Glomerular endothelial cell (primary cell): ENCODE measurements around the gene SIAH2. TPM values are rescaled to one million over a fixed set of nuclear protein-coding genes. Genes with fewer than 3 reads are reported as not detected.
A peak's percentile ranks its signal among the peaks of the same experiment; 100 is the strongest.
"Not testable (repeated sequence)": the region's sequence is repeated elsewhere in the genome, so short reads cannot be mapped to it uniquely, and the experiment has no call there.

Experiments used
- DNase-seq: peaks from one replicate; pipeline ENCODE4 v3.0.0-alpha.2; 2011; ENCODE audit warnings: low read depth, low spot score; ENCODE audit errors: extremely low read depth
- total RNA-seq: library from RNA; depleted of rRNA; stranded (reverse); fragments of >200 nt; gene quantifications from 2 replicates; pipeline ENCODE4 v1.2.3, GENCODE V29; 2015

Gene SIAH2, protein sequence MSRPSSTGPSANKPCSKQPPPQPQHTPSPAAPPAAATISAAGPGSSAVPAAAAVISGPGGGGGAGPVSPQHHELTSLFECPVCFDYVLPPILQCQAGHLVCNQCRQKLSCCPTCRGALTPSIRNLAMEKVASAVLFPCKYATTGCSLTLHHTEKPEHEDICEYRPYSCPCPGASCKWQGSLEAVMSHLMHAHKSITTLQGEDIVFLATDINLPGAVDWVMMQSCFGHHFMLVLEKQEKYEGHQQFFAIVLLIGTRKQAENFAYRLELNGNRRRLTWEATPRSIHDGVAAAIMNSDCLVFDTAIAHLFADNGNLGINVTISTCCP
- 23.7 and 34.0 TPM in 2 replicates for total RNA-seq

DNA sequence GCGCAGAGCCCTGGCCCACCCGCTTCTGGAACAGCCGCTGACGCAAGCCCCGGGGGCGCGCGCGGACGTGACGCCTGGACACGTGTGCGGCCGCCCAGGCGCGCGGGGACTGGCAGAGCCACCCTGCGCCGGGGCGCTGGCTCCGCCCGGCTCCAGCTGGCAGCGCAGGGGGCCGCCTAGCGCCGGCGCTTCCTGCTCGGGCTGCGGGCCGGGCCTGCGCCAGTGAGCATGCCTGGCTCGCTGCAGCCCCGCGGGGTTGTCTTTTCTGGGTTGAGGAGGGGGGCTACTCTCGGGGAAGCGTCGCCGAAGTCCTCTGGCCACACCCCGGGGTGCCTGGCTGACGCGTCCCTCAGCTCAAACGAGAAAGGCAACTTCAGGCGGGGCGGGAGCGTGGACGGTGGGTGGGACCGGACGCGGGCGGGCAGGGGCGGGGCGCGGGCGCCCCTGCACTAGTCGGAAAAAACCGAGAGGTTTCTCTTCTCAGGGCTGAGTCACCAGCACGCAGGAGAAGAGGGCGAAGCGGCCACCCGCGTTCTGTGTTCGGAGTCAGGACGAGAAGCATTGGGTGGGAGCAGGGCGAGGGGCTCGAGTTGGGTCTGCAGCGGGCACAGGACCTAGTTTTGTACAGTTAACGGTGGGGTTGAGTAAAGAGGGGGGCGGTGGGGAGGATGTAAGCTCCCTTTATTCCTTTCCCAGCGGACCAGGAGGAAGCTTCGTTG is at the start of gene SIAH2:
TSS of gene SIAH2 (minus strand) at position 48 of the 719 bp plus-strand sequence. CDS start 320 bp downstream, outside the sequence.
- peak; percentile 20 for DNase-seq

DNA sequence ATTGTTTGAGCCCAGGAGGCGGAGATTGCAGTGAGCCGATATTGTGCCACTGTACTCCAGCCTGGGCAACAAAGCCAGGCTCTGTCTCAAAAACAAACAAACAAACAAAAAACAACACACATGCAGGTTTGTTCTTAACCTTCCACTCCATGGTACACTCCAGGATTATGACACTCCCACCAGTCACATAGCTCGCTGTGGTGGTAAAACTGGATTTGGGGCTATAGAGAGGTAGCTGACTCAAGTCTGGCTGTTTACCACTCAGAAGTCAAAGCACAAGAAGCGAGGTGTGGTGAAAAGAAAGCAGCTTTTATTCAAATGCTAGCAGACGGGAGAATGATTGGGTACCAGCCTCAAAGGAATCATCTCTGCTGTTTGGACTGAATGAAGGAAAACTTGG is 49.0 kb upstream of the SIAH2 start:
- no peak for DNase-seq

DNA sequence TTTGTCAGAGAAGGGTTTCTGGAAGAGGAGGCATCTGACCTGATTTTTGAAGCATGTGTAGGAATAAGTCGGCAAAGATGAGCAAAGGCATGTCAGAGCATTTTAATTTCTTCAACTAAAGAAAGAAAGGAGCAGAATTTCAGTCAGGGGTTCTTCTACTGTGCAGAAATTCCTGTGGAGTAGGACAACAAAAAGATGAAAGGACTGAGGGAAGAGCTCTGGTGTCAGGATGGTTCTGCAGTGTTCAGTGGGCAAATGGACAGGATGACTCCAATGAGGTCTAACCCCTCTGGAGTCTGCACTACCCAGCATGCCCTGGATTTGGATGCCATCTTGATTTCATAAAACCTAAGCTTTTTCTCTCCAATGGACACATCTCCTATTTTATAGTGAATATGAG is 47.7 kb upstream of the SIAH2 start:
- DNase-seq, result no peak

DNA sequence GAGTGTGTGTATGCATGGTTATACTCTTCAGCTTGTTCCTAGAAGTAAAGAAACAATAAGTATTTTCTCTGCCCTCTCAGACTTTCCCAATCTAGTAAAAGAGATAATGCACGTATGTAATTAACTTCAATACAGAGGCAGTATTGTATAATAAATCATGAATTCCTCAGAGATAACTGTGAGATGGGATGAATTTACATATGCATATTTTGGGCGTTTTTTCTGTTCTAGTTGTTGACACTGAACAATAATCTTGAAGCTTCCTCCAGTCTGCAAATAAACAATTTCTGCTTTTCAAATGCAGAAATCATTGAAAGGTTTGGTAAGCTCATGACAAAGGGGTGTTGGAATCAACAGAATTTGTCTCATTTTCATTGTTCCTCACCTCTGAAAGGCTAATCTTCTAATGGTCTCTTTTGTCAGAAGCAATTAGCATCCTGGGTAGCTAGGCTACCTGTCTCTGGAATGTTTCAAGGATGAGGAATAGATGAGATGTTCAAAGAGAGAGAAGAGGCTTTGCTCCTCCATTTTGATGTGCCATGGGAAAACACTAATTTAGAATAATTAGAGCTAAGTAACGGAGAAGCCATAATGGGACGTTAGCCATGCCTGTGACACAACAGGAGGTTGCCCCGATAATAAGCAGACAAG is 43.3 kb upstream of the SIAH2 start:
- no peak for DNase-seq

DNA sequence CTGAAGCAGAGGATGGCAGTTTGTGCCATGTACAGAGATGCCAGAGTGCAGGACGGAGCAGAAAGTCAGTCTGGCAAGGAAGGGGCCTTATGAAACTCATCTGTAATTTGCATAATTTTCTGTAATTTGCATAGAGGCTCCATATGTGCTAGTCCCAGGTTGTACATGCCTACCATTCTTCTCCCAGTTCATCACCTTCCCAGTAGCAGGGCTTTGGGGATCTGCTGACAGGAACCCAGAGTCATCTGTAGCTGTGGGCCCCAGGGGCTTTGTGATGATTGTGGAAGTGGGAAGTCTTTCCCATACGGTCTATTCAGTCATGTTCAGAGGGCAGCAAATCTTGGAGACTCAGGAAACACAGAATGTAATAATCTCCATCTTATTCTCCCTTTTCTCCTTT is 42.4 kb upstream of the SIAH2 start:
- no peak for DNase-seq

DNA sequence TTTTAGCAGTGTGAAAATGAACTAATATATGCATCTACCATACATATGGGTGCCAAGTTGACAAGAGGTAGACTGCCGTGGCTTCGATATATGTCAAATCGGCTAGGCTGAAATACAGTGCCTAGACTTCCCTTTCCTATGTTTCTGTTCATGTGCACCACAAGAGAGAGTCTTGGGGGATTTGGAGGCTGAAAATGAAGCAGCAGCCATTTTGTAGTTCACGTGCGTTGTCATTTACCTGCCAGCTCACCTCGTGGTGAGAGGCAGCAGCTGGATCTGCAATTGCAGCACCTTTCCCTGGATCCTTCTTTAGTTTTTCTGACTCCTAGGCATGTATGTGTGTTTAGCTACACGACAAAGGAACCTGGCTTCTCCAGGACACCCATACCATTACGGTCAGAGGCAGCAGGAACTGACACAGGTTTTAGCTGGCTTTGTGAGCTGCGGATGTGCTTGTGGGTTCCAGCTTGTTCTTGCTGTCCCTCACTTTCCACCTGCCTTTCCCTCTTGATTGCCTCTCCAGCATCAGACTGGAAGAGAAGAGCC is 40.5 kb upstream of the SIAH2 start:
- DNase-seq, result no peak

DNA sequence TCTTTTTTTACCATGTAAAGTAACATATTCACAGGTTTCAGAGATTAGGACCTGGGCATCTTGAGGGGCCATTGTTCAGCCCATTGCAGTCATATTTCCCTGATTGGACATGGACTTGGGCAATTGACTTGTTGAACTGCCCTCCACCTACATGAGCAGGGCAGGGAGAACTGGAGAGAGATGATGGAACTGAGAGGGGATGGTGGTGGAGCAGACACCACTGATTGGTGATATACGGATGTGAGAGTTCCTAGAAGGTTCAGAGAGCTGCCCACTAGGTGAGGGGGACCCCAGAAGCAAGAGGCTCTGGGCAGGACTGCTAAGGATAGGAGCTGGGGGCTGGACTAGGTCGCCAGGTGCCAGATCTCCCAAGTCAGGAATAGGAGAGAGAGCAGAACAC is 37.8 kb upstream of the SIAH2 start:
- no peak for DNase-seq

DNA sequence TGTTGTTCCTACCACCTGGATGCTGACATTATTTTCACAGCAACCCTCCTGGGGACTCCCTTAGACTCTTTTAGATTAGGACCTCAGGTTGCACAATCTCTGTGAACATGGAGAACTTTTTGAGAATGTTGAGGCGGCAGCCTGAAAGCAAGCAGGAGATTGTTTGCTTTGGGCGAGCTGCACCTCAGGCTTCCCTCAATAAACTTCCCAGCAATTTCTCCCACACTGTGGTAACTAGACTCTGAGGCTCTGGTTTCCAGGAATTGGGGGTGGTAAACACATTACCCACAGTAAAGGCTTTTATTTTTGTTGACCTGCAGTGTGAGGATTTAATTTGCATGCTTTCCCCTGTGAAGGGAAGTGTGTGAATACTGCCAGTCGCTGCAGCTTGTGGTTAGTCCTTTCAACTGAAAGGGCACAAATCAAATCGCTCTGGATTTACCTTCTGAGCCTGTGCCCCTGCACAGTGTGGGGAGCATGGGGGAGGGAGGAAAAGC is 35.2 kb upstream of the SIAH2 start:
- no peak for DNase-seq

DNA sequence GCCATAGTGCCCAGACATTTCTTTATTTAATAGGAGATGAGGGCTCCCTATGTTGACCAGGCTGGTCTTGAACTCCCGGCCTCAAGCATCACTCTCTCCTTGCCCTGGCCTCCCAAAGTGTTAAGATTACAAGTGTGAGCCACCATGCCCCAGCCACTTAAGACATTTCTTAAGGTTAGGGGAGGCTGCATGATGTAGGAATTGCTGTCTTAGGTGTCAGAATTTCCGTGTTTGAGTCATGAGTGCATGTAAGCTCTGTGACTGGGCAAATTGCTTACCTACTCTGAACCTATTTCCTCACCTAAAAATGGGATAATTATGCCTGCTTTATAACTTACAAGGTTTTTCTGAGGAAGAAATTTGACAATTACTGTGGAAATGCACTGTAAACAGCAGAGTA is 34.2 kb upstream of the SIAH2 start:
- no peak for DNase-seq

DNA sequence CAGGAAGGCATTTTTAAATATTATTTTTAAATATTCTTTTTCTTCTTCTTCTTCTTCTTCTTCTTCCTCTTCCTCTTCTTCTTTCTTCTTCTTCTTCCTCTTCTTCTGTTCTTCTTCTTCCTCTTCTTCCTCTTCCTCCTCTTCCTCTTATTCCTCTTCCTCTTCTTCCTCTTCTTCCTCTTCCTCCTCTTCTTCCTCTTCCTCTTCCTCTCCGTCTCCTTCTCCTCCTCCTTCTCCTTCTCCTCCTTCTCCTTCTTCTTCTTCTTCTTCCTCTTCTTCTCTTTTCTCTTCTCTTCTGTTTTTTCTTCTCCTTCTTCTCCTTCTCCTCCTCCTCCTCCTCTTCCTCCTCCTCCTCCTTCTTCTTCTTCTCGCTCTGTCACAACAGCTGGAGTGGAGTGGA is 33.6 kb upstream of the SIAH2 start:
- not testable (repeated sequence) for DNase-seq

DNA sequence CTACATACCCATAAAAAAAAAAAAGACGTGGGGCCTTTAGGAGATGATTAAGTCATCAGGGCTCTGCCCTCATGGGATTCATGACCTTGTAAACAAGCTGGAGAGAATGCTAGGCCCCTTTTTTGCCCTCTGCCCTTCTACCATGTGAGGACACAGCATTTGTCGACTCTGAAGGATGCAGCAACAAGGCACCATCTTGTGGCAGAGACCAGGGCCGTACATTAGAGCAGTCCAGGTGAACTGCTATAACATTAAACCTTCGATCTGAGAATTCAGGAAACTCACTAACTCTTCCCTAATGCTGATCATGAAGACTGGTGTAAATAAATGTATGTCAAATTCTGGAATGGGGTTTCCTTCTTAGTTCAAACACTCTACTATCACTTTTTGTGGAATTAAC is 30.7 kb upstream of the SIAH2 start:
- no peak for DNase-seq

DNA sequence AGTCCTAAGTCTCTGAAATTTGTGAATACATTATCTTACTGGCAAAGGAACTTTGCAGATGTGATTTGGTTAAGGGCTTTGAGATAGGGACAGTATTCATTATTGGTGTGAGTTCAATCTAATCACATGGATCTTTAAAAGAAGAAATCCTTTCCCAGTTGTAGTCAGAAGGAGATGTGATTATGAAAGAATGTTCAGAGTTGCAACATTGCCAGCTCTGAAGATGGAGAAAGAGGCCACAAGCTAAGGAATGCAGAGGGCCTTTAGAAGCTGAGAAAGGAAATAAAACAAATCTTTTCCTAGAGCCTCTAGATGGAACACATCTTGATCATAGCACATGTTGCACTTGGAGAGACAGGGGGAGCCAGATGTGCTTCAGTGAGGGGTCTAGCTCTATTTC is 27.7 kb upstream of the SIAH2 start:
- no peak for DNase-seq

DNA sequence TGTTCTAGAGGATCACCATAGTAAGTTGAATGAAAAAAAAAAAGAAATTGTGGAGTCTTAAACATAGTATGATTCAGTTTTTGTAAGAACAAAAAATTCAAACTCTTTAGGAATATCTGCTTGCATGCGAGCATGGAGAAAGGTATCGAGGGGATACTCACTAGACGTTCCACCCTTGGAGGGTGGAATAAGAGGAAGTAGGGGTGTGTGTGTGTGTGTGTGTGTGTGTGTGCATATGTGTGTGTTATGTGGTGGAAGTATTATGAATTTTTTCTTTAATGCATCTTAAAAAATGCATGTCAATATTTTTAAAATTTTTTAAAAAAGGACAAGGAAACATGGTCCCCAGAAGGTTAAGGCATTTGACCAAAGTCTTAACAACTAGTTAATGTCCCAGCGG is 26.5 kb upstream of the SIAH2 start:
- no peak for DNase-seq

DNA sequence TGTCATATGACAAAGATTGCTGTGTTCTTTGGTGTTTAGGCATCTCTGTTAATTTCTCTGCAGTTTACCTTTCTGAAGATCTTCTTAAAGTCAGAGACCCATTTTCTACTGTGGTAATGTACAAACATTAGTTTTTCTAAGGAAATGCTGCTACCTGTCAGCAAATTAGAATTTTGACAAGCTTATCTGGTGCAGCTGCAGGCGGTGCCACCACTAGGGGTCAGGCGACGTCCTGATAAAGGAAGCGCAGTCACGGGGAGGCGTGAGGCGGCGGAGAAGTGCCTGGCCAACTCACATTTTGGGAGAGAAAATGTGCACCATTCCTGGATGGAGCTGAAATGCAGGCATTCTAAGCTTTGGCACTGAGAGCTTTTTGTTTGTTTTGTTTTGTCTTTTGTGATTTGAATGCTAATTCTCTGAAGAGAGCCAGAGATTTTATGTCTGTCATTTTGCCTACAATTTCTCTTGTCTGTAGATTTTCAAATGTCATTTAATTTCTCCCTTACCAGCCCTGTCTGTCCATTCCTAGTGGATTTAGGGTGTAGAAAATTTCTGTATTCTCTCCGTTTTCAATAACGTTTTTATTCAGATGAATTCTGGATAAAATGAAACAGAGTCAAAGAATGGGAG is 24.9 kb upstream of the SIAH2 start:
- DNase-seq, result peak; percentile 14

DNA sequence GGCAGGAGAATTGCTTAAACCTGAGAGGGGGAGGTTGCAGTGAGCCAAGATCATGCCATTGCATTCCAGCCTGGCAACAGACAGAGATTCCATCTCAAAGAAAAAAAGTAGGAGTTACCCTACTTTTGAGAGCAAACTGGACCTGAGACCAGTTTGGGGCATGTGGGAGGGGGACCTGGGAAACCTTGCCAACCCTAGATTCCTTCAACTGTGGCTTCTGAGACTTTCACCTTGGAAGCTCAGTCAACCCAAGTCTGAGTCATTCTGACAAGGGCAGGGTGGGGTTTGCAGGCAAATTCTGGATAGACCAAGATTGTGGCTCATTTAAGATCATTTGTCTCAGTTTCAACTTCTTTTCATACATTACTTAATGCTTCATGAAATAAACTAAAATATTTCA is 23.8 kb upstream of the SIAH2 start:
- DNase-seq, result no peak

DNA sequence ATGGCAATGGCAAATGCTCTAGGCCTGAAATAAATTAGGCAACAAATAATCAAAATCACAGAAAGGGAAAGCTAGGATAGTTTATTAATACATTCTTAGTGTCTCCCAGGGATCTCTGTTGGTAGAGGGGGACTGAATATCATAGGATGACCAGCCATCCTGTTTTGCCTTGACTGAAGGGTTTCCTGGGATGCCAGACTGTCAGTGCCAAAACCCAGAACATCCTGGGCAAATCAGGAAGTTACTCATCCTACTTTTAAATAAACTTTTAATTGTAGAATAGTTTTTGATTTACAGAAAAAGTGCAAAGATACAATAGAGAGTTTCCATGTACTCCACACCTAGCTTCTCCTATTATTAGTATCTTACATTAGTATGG is 21.8 kb upstream of the SIAH2 start:
- DNase-seq, result no peak

DNA sequence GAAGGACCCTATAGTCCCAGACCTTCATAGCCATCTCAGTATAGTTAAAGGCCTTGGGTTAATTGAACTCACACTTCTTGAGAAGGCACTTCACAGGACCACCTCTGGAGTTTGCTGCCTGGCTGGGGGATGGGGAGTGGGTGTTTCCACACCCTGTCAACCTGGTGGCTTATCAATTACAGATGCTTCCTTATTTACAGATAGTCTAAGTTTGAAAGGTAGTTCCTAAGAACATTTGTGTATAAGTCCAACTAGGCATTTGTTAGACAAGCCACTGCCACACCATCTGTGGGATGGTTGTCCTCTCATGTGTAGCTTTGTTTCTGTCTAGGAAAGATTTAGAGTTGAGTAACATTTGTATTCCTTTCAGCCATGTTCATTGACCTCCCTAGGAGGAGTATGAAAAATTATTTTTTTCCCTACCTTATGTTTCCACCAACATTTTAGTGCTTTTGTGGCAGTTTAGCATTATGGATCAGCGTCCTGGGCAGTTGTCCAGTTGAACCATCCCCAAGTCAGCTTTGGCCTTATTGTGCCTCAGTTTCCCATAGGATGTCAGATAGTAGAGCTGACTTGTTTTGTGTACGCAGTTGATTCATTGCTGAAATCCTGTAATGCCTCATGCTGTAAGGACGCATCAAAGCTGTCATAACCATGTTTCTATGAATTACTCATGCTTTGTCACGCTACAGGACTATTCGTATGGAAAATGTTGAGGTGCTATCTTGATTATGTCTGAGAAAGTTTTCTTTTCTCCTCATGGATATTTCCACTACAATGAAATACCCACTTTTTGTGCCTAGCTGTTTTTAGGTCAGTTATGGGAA is 21.2 kb upstream of the SIAH2 start:
- DNase-seq, result no peak

DNA sequence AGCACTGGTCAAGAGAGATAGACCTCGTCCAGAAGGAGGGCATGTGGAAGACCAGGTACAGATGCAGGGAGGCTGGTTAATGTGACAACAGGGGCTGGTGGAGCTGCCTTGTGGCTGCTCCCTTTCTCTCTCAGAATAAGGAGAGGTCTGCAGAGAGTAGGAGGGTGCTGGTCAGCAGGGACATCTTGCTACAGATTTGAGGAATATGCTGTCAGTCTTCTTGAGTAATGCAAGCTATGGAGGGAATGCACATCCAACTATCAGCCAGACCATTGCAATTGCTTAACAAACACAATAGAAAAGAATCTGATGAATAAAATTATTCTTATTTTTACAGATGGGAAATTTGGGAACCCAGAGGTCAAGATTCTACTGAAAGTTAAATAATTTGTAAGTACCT is 20.3 kb upstream of the SIAH2 start:
- DNase-seq, result no peak

DNA sequence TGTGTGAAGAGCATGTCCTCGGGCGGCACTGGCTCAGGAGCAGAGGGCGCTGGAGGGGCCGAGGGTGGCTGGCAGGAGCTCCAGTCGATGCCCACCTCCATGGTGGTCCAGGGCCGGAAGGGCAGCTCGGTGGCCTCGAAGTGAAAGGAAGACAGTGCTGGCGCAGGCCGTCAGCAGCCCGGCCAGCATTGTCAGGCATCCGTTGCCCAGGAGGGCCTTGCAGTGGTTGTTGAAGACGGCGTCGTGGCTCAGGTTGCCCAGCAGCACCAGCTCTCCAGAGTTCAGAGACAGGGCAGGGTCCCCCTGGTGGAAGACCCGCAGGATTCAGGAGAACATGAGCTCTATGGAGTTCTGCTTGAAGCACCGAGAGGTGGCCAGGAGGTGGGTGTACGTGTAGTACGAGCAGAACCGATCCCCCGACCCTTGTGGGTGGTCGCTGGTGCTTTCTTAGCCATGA is 16.5 kb upstream of the SIAH2 start:
- DNase-seq, result no peak

DNA sequence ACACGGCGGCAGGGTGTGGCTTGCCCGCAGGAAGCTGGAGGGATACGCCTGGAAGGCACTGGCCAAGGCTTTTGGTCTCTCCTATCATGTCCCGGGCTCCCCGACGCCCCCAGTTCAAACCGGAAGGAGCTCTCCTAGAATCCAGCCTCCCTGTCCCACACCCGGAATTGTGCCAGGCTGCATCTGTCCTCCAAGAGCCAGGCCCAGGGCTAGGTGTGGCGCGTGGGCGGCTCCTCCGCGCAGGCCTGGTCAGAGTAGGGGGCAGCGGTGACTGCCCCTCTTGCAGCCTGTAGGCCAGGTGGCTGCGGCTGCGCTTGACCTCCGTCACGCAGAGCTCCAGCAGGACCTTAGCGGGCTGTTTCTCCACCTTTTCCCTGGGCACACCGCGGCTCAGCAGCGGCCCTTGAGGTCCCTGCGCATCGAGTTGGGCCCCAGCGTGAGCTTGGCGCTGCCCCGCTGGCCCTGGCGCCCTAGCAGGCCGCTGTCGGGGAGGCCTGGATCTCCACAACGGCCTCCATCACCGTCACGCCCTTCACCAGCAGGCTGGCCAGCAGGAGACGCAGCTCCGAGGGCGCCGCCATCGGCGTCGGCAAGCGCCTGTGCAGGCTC is 15.9 kb upstream of the SIAH2 start:
- no peak for DNase-seq
